ENCODE measurements around the gene TRIM73. TPM values are rescaled to one million over a fixed set of nuclear protein-coding genes. Genes with fewer than 3 reads are reported as not detected.
"Not testable (repeated sequence)": the region's sequence is repeated elsewhere in the genome, so short reads cannot be mapped to it uniquely, and the experiment has no call there.

The TRIM73 gene
- total RNA-seq, 4 donors from 2014 or later = 0.20 to 3.7 (median 1.7) TPM

GRCh38 chr7:75415829-75416373 is 20.5 kb downstream of the TRIM73 start:
- H3K9me3 ChIP-seq; in situ Hi-C loops (cut with MboI; ENCODE audit: low pct_ligation_motif_present in 1 of 4, low pct_unique_long_range_greater_than_20kb in 1 of 4, low sequenced_read_pairs in 3 of 4); H3K4me1 ChIP-seq; DNase-seq; intact Hi-C loops (cut with DNase I; ENCODE audit: low total_unique reads); H3K27me3 ChIP-seq; H3K27ac ChIP-seq; H3K36me3 ChIP-seq; H3K4me3 ChIP-seq: not testable (repeated sequence)
- WGBS, 2 donors (ENCODE audit: low coverage in 1 of 2) = 90% methylated on average over 18 of the region's 27 CpGs; no CpG with 5 or more reads in 1 of the 2 donors

DNA sequence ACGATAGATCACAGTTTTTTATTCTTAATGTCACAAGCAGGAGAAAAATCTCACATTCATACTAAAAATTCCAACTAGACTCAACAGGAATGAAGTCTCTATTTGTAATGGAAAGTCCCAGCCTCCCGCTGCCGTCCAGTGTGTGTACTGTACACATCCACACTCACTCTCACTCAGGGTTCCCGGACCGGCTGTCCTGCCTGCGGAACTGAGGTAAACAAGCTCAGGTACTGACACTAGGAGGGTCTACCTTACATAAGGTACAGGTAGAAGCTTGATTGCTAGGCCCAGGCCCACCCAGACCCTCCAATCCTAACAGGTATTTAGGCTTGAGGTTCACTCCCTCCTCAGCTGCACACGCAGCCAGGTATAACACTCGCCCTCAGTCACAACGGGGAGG is 21.4 kb downstream of the TRIM73 start:
- intact Hi-C loops (cut with DNase I; ENCODE audit: low total_unique reads); H3K9me3 ChIP-seq; in situ Hi-C loops (cut with MboI; ENCODE audit: low pct_ligation_motif_present in 1 of 4, low pct_unique_long_range_greater_than_20kb in 1 of 4, low sequenced_read_pairs in 3 of 4); H3K36me3 ChIP-seq; H3K27me3 ChIP-seq; H3K27ac ChIP-seq; H3K4me1 ChIP-seq; H3K4me3 ChIP-seq; DNase-seq: not testable (repeated sequence)
- WGBS, 2 donors (ENCODE audit: low coverage in 1 of 2) = 93 to 100% methylated on average over 3 to 4 of the region's 9 CpGs

DNA sequence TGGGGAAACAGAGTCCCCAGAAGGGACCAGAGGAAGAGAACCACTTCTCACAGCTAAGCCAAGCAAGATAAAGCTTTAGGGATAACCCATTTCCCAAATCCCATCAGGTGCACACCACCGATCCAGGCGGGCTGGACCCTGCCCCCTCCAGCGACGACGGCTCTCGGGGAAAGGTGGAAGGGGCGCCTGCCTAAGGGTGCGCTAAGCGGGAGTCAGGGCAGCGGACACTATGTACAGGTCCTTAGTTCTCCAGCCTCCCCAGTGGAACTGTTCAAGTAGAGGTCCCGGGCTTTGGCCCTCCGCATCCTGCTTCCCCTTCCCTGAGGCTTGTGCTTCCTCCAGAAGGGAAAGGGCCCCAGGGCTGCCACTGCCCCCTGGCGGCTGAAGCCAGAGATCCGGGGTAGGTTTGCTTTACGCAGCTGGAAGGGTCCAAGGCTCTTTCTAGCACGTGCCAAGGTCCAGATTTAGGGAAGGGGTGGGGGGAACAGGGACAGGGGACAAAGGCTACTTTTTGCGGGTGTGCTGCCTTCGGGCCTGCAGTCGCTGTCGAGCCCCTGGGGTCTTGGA is 22.9 kb downstream of the TRIM73 start:
- H3K27ac ChIP-seq; DNase-seq; in situ Hi-C loops (cut with MboI; ENCODE audit: low pct_ligation_motif_present in 1 of 4, low pct_unique_long_range_greater_than_20kb in 1 of 4, low sequenced_read_pairs in 3 of 4); H3K27me3 ChIP-seq; H3K4me3 ChIP-seq; H3K36me3 ChIP-seq; intact Hi-C loops (cut with DNase I; ENCODE audit: low total_unique reads); H3K4me1 ChIP-seq; H3K9me3 ChIP-seq: not testable (repeated sequence)
- TF ChIP-seq, protein P1, sequence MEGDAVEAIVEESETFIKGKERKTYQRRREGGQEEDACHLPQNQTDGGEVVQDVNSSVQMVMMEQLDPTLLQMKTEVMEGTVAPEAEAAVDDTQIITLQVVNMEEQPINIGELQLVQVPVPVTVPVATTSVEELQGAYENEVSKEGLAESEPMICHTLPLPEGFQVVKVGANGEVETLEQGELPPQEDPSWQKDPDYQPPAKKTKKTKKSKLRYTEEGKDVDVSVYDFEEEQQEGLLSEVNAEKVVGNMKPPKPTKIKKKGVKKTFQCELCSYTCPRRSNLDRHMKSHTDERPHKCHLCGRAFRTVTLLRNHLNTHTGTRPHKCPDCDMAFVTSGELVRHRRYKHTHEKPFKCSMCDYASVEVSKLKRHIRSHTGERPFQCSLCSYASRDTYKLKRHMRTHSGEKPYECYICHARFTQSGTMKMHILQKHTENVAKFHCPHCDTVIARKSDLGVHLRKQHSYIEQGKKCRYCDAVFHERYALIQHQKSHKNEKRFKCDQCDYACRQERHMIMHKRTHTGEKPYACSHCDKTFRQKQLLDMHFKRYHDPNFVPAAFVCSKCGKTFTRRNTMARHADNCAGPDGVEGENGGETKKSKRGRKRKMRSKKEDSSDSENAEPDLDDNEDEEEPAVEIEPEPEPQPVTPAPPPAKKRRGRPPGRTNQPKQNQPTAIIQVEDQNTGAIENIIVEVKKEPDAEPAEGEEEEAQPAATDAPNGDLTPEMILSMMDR (IDR thresholded peaks at IDR 0.05) = peak in 2 of 5 experiments; percentile 7 to 18
- 98% methylated on average over 12 of the region's 20 CpGs; no CpG with 5 or more reads in 1 of the 2 donors for WGBS, 2 donors (ENCODE audit: low coverage in 1 of 2)

DNA sequence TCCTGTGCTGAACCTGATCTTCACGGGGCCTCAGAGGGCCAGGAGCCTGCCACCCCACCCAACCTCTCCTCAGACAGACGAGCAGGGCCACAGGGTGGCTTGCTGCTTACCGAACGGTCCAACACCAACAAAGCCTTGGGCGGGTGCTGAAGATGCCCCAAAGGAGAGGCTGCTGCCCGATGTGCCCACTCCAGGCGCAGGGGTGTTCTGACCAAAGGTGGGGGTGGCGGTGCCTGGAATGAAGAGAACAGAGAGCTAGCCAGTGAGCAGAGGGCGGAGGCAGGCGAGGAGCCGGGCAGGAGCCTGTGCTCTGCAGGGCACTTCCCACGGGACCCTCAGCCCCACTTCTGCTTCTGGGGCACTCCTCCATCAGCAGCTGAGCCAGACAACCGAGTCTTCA is 23.8 kb downstream of the TRIM73 start:
- H3K4me3 ChIP-seq; DNase-seq; in situ Hi-C loops (cut with MboI; ENCODE audit: low pct_ligation_motif_present in 1 of 4, low pct_unique_long_range_greater_than_20kb in 1 of 4, low sequenced_read_pairs in 3 of 4); H3K9me3 ChIP-seq; H3K36me3 ChIP-seq; H3K4me1 ChIP-seq; H3K27ac ChIP-seq; intact Hi-C loops (cut with DNase I; ENCODE audit: low total_unique reads); H3K27me3 ChIP-seq: not testable (repeated sequence)
- WGBS, 2 donors (ENCODE audit: low coverage in 1 of 2) = 75% methylated on average over 12 of the region's 13 CpGs; no CpG with 5 or more reads in 1 of the 2 donors

- H3K4me1 ChIP-seq; H3K4me3 ChIP-seq; H3K9me3 ChIP-seq; in situ Hi-C loops (cut with MboI; ENCODE audit: low pct_ligation_motif_present in 1 of 4, low pct_unique_long_range_greater_than_20kb in 1 of 4, low sequenced_read_pairs in 3 of 4); intact Hi-C loops (cut with DNase I; ENCODE audit: low total_unique reads); H3K27me3 ChIP-seq; H3K27ac ChIP-seq; DNase-seq: not testable (repeated sequence)
- peaks cover 0 to 11% (median 5%) of the 10 kb centered on the region in 4 donors for H3K36me3 ChIP-seq
- 79% methylated on average over 11 of the region's 13 CpGs; no CpG with 5 or more reads in 1 of the 2 donors for WGBS, 2 donors (ENCODE audit: low coverage in 1 of 2)
Measured at GRCh38 chr7:75419693-75420092, 24.3 kb downstream of the TRIM73 start.

DNA sequence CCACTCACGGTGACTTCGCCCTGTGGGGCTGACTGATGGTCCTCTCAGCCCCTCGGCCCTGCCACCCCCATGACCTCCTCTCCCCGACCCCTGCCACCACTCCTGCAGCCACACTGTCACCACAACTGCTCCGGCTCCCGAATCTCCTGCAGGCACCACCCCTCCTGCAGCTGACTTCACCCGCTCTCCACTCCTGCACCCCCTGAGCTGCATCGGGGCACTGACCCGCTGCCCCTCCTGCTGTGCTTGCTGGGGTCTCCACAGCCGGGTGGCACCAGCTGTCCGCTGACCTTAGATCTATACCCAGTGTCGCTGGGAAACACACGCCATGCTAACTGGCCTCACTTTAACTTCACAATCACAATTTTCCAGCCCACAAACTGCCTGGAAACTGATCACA is 24.7 kb downstream of the TRIM73 start:
- intact Hi-C loops (cut with DNase I; ENCODE audit: low total_unique reads); H3K4me1 ChIP-seq; H3K9me3 ChIP-seq; in situ Hi-C loops (cut with MboI; ENCODE audit: low pct_ligation_motif_present in 1 of 4, low pct_unique_long_range_greater_than_20kb in 1 of 4, low sequenced_read_pairs in 3 of 4); H3K27ac ChIP-seq; H3K27me3 ChIP-seq; H3K4me3 ChIP-seq; DNase-seq: not testable (repeated sequence)
- H3K36me3 ChIP-seq = peaks cover 0 to 12% (median 5%) of the 10 kb centered on the region in 4 donors
- WGBS, 2 donors (ENCODE audit: low coverage in 1 of 2) = 96% methylated on average over 9 of the region's 13 CpGs; no CpG with 5 or more reads in 1 of the 2 donors

GRCh38 chr7:75421798-75422710 is 26.6 kb downstream of the TRIM73 start:
- in situ Hi-C loops (cut with MboI; ENCODE audit: low pct_ligation_motif_present in 1 of 4, low pct_unique_long_range_greater_than_20kb in 1 of 4, low sequenced_read_pairs in 3 of 4); H3K4me1 ChIP-seq; H3K9me3 ChIP-seq; H3K27me3 ChIP-seq; H3K27ac ChIP-seq; intact Hi-C loops (cut with DNase I; ENCODE audit: low total_unique reads); DNase-seq; H3K4me3 ChIP-seq: not testable (repeated sequence)
- WGBS, 2 donors (ENCODE audit: low coverage in 1 of 2) = 98% methylated on average over 32 of the region's 50 CpGs; no CpG with 5 or more reads in 1 of the 2 donors
- H3K36me3 ChIP-seq = peaks cover 0 to 12% (median 3%) of the 10 kb centered on the region in 4 donors

- 97% methylated on average over 5 of the region's 15 CpGs; no CpG with 5 or more reads in 1 of the 2 donors for WGBS, 2 donors (ENCODE audit: low coverage in 1 of 2)
- H3K36me3 ChIP-seq = peaks cover 0 to 12% (median 3%) of the 10 kb centered on the region in 4 donors
- H3K9me3 ChIP-seq; H3K27me3 ChIP-seq; H3K4me3 ChIP-seq; intact Hi-C loops (cut with DNase I; ENCODE audit: low total_unique reads); H3K27ac ChIP-seq; DNase-seq; in situ Hi-C loops (cut with MboI; ENCODE audit: low pct_ligation_motif_present in 1 of 4, low pct_unique_long_range_greater_than_20kb in 1 of 4, low sequenced_read_pairs in 3 of 4); H3K4me1 ChIP-seq: not testable (repeated sequence)
Measured at GRCh38 chr7:75423481-75423880, 28.1 kb downstream of the TRIM73 start.

- WGBS, 2 donors (ENCODE audit: low coverage in 1 of 2) = 86 to 100% methylated on average over 4 of the region's 4 CpGs
- peaks cover 0 to 55% (median 27%) of the 10 kb centered on the region in 4 donors for H3K36me3 ChIP-seq
- in situ Hi-C loops (cut with MboI; ENCODE audit: low pct_ligation_motif_present in 1 of 4, low pct_unique_long_range_greater_than_20kb in 1 of 4, low sequenced_read_pairs in 3 of 4); H3K9me3 ChIP-seq; H3K27ac ChIP-seq; H3K4me3 ChIP-seq; H3K4me1 ChIP-seq; DNase-seq; H3K27me3 ChIP-seq; intact Hi-C loops (cut with DNase I; ENCODE audit: low total_unique reads): not testable (repeated sequence)
Measured at GRCh38 chr7:75439000-75439399, 43.6 kb downstream of the TRIM73 start.
